OCI-LY7 (cell line): ENCODE results near the gene CMTM4. TPM values are rescaled to one million over a fixed set of nuclear protein-coding genes. Genes with fewer than 3 reads are reported as not detected.

Experiments
- BruUV-seq: library from RNA; stranded (reverse); fragments of 400-500 nt; replicated peaks from 2 replicates; lab custom pipeline; 2021; lab: Mats Ljungman, UMichigan
- CTCF ChIA-PET: fragments of 300-600 bp; sonication (Branson Sonifier 250); formaldehyde crosslinking; loops from one replicate; lab custom pipeline; 2022; ENCODE audit warnings: antibody characterized with exemption; ENCODE audit not compliant: unreplicated experiment; lab: Charles Lee
- POLR2A ChIA-PET: fragments of 300-600 bp; sonication (Branson Sonifier 250); formaldehyde crosslinking; loops from one replicate; lab custom pipeline; 2022; ENCODE audit warnings: antibody characterized with exemption; lab: Charles Lee
- DNase-seq: peaks from one replicate; pipeline ENCODE4 v3.0.0-alpha.2; 2015; ENCODE audit warnings: low spot score
- H2AFZ ChIP-seq: fragments of 200-600 bp; sonication (generic), shearing (Covaris generic); 2 replicates; pipeline ENCODE4 v1.6.1; 2014; ENCODE audit warnings: mild to moderate bottlenecking, antibody characterized with exemption, low read length, moderate library complexity
- H3K27ac ChIP-seq: fragments of 200-600 bp; sonication (generic); 2 replicates; pipeline ENCODE4 v1.5.1; 2014; ENCODE audit warnings: mixed run types, low read depth, mild to moderate bottlenecking, moderate library complexity, low read length, inconsistent platforms; ENCODE audit not compliant: poor library complexity, severe bottlenecking
- H3K36me3 ChIP-seq: fragments of 200-600 bp; sonication (generic); 2 replicates; pipeline ENCODE4 v1.6.1; 2014; ENCODE audit warnings: mild to moderate bottlenecking, antibody characterized with exemption, low read length, moderate library complexity, mixed read lengths; ENCODE audit not compliant: insufficient read depth
- H3K4me1 ChIP-seq: fragments of 200-600 bp; sonication (generic); 2 replicates; pipeline ENCODE4 v1.5.1; 2014; ENCODE audit warnings: mild to moderate bottlenecking, low read length; ENCODE audit not compliant: insufficient read depth, poor library complexity, severe bottlenecking
- H3K4me2 ChIP-seq: fragments of 200-600 bp; sonication (generic); 2 replicates; pipeline ENCODE4 v1.6.1; 2014; ENCODE audit warnings: mild to moderate bottlenecking, low read length
- H3K4me3 ChIP-seq: fragments of 200-600 bp; sonication (generic); 2 replicates; pipeline ENCODE4 v1.5.1; 2014; ENCODE audit warnings: mild to moderate bottlenecking, low read depth, low read length; ENCODE audit not compliant: poor library complexity, severe bottlenecking
- H3K79me2 ChIP-seq: fragments of 200-600 bp; sonication (generic); 2 replicates; pipeline ENCODE4 v1.6.1; 2016; ENCODE audit warnings: low read depth, mild to moderate bottlenecking, low read length, moderate library complexity, mixed read lengths; ENCODE audit not compliant: insufficient read depth
- H3K9me2 ChIP-seq: fragments of 200-600 bp; sonication (generic); 2 replicates; pipeline ENCODE4 v1.6.1; 2016; ENCODE audit warnings: mild to moderate bottlenecking, low read length, mixed read lengths; ENCODE audit not compliant: insufficient read depth
- H3K9me3 ChIP-seq: fragments of 200-600 bp; sonication (generic); 2 replicates; pipeline ENCODE4 v1.6.1; 2014; ENCODE audit warnings: mild to moderate bottlenecking, mixed run types, low read length, mixed read lengths
- H4K20me1 ChIP-seq: fragments of 200-600 bp; sonication (generic); 2 replicates; pipeline ENCODE4 v1.6.1; 2014; ENCODE audit warnings: mild to moderate bottlenecking, antibody characterized with exemption, low read length, moderate library complexity, mixed read lengths; ENCODE audit not compliant: insufficient read depth
- CTCF ChIP-seq: fragments of 200-600 bp; sonication (generic); conservative IDR thresholded peaks from 2 replicates; pipeline ENCODE4 v1.5.1; 2014; ENCODE audit warnings: mild to moderate bottlenecking, antibody characterized with exemption, low read length, moderate library complexity, mixed read lengths
- EZH2phosphoT487 ChIP-seq: fragments of 200-600 bp; sonication (generic); IDR thresholded peaks from 2 replicates; pipeline ENCODE4 v1.6.1; 2018; ENCODE audit warnings: low read depth, borderline replicate concordance, mild to moderate bottlenecking, mixed run types, antibody characterized with exemption, low read length, moderate library complexity, mixed read lengths
- intact Hi-C: fragments of 100-400 bp; cut with micrococcal nuclease; formaldehyde crosslinking; loops from one replicate; pipeline ENCODE4 v1.10.0; 2022; ENCODE audit not compliant: unreplicated experiment
- total RNA-seq, 2 experiments: library from RNA; depleted of rRNA in 1 of 2; stranded (reverse); fragments of >200 nt in 1 of 2; shearing (Covaris generic) in 1 of 2; gene quantifications; 2 replicates each; pipeline ENCODE4 v1.2.3, GENCODE V29; 2014 to 2022

CMTM4 gene
- total RNA-seq, 2 experiments from 2014 or later: 0.03 to 1.3 TPM

GRCh38 chr16:66651965-66652364 lies 44.6 kb downstream of the CMTM4 start:
- Histone ChIP-seq H3K4me1 (no peaks in the 10 kb centered on the region), H3K4me2 (no peak overlapping the region), H3K9me2 (no peaks in the 10 kb centered on the region), H3K36me3 (no peaks in the 10 kb centered on the region), H3K9me3 (no peaks in the 10 kb centered on the region), H3K79me2 (no peaks in the 10 kb centered on the region), H4K20me1 (no peaks in the 10 kb centered on the region), H3K4me3 (no peak overlapping the region), H2AFZ (no peak overlapping the region), H3K27ac (no peak overlapping the region)
- no peak for DNase-seq
- intact Hi-C loops: no loop called here
- TF ChIP-seq CTCF (no peak), EZH2phosphoT487 (no peak)
- CTCF ChIA-PET: interaction anchor here (0.7 to 1.5 kb wide), 5 partner anchors 10 to 61 kb away, joined by 3 to 5 read pairs (median 3); no protein-coding TSS in a partner anchor
- BruUV-seq: no TSS peak
- POLR2A ChIA-PET: interaction anchor here (0.5 to 1.3 kb wide), 2 partner anchors 11 to 99 kb away, joined by 3 to 10 read pairs; partner anchors contain the start of gene CKLF

- intact Hi-C loops: no loop called here
- no peaks in the 10 kb centered on the region for H3K9me2 ChIP-seq
- no peaks in the 10 kb centered on the region for H4K20me1 ChIP-seq
- H3K27ac ChIP-seq: no peak overlapping the region
- ChIA-PET POLR2A (interaction anchor here (0.7 to 1.3 kb wide), 2 partner anchors 12 to 17 kb away, joined by 3 to 10 read pairs; no protein-coding TSS in a partner anchor), CTCF (interaction anchor here (0.7 to 1.5 kb wide), 5 partner anchors 11 to 61 kb away, joined by 3 to 5 read pairs (median 3); no protein-coding TSS in a partner anchor)
- no peaks in the 10 kb centered on the region for H3K79me2 ChIP-seq
- H3K9me3 ChIP-seq: no peaks in the 10 kb centered on the region
- DNase-seq: no peak
- TF ChIP-seq EZH2phosphoT487 (no peak), CTCF (no peak)
- no peaks in the 10 kb centered on the region for H3K4me1 ChIP-seq
- H3K4me3 ChIP-seq: no peak overlapping the region
- BruUV-seq: no TSS peak
- no peaks in the 10 kb centered on the region for H3K36me3 ChIP-seq
- H2AFZ ChIP-seq: no peak overlapping the region
- H3K4me2 ChIP-seq: no peak overlapping the region
These were observed 45.1 kb downstream of the CMTM4 start for GRCh38 chr16:66651474-66651765.

- Histone ChIP-seq H3K4me3 (no peak overlapping the region), H3K9me3 (no peaks in the 10 kb centered on the region), H3K79me2 (no peaks in the 10 kb centered on the region), H3K9me2 (no peaks in the 10 kb centered on the region), H3K27ac (no peak overlapping the region), H3K36me3 (no peaks in the 10 kb centered on the region), H3K4me1 (no peaks in the 10 kb centered on the region), H2AFZ (no peak overlapping the region), H3K4me2 (no peak overlapping the region), H4K20me1 (no peaks in the 10 kb centered on the region)
- BruUV-seq: no TSS peak
- no peak for TF ChIP-seq EZH2phosphoT487
- peak; percentile 94 for TF ChIP-seq CTCF
- DNase-seq: peak; percentile 71
- POLR2A ChIA-PET: interaction anchor here (0.7 to 1.3 kb wide), 3 partner anchors 12 to 1338 kb away, joined by 3 to 10 read pairs (median 3); no protein-coding TSS in a partner anchor
- intact Hi-C loops: no loop called here
- CTCF ChIA-PET: interaction anchor here (0.7 to 1.5 kb wide), 7 partner anchors 10 to 309 kb away, joined by 3 to 5 read pairs (median 3); no protein-coding TSS in a partner anchor
These were observed 45.7 kb downstream of the CMTM4 start for GRCh38 chr16:66650707-66651473.
